Common myeloid progenitor, CD34-positive (primary cell): Measurements from ENCODE around the gene GLG1.
A peak's percentile ranks its signal among the peaks of the same experiment; 100 is the strongest.

Source experiments
- CTCF ChIA-PET: fragments of 350-600 bp; sonication (Branson Sonifier 250); formaldehyde crosslinking; loops from one replicate; lab custom pipeline; 2021; ENCODE audit warnings: antibody characterized with exemption; lab: Charles Lee
- POLR2A ChIA-PET: fragments of 350-600 bp; sonication (Branson Sonifier 250); formaldehyde crosslinking; loops from one replicate; lab custom pipeline; 2021; ENCODE audit warnings: antibody characterized with exemption; lab: Charles Lee
- DNase-seq, 3 donors: peaks; one replicate each; pipeline versions ENCODE4 v3.0.0 to v3.0.0-alpha.2; 2013
- H3K27ac ChIP-seq, 2 experiments: 1 replicate in 1 of 2; 2 replicates in 1 of 2; pipeline ENCODE4 v1.7.0; 2013; ENCODE audit warnings: inconsistent platforms in 2 of 2, low read length in 2 of 2, mild to moderate bottlenecking in 2 of 2, low read depth in 1 of 2, moderate library complexity in 1 of 2; ENCODE audit not compliant: severe bottlenecking in 2 of 2, insufficient read depth in 1 of 2, poor library complexity in 1 of 2
- H3K27me3 ChIP-seq, 5 experiments: replicated peaks in 2 of 5; 1 replicate in 3 of 5; 2 replicates in 2 of 5; pipeline versions ENCODE4 v1.6.1 to v1.7.0; 2013; ENCODE audit warnings: low read length in 4 of 5, mild to moderate bottlenecking in 2 of 5, moderate library complexity in 2 of 5, inconsistent platforms in 1 of 5; ENCODE audit not compliant: insufficient read depth in 5 of 5, control insufficient read depth in 4 of 5
- H3K36me3 ChIP-seq, 4 experiments: 1 replicate in 2 of 4; 2 replicates in 2 of 4; pipeline versions ENCODE4 v1.6.1 to v1.7.0; 2013; ENCODE audit warnings: low read length in 3 of 4, control low read depth in 1 of 4, mild to moderate bottlenecking in 1 of 4; ENCODE audit not compliant: control insufficient read depth in 4 of 4, insufficient read depth in 4 of 4
- H3K4me1 ChIP-seq, 4 experiments: 1 replicate in 3 of 4; 2 replicates in 1 of 4; pipeline versions ENCODE4 v1.6.1 to v1.7.1; 2013; ENCODE audit warnings: low read length in 3 of 4, mild to moderate bottlenecking in 3 of 4, control low read depth in 1 of 4, inconsistent platforms in 1 of 4, moderate library complexity in 1 of 4; ENCODE audit not compliant: control insufficient read depth in 4 of 4, insufficient read depth in 4 of 4; ENCODE audit errors: control extremely low read depth in 1 of 4
- H3K4me3 ChIP-seq, 7 experiments: 1 replicate in 4 of 7; 2 replicates in 3 of 7; pipeline versions ENCODE4 v1.5.1 to v1.7.0; 2013; ENCODE audit warnings: mild to moderate bottlenecking in 7 of 7, low read length in 6 of 7, moderate library complexity in 6 of 7, inconsistent platforms in 2 of 7, low read depth in 2 of 7, control low read depth in 1 of 7; ENCODE audit not compliant: insufficient read depth in 4 of 7, control insufficient read depth in 1 of 7; ENCODE audit errors: extremely low read depth in 1 of 7
- H3K9me3 ChIP-seq, 5 experiments: 1 replicate in 4 of 5; 2 replicates in 1 of 5; pipeline versions ENCODE4 v1.6.1 to v1.7.1; 2013; ENCODE audit warnings: low read length in 4 of 5, mild to moderate bottlenecking in 2 of 5, inconsistent platforms in 1 of 5, low read depth in 1 of 5, moderate library complexity in 1 of 5; ENCODE audit not compliant: control insufficient read depth in 4 of 5, insufficient read depth in 2 of 5; ENCODE audit errors: control extremely low read depth in 1 of 5
- WGBS: methylation state at CpG from one replicate; pipeline ENCODE4 v1.1.5; 2013; ENCODE audit not compliant: insufficient coverage; 5-methylcytosine and 5-hydroxymethylcytosine counted together

Gene GLG1

GRCh38 chr16:74605332-74605731 is 1.6 kb downstream of the GLG1 start:
- WGBS, result 92% methylated on average over 4 of the region's 6 CpGs
- no peak for DNase-seq
- ChIA-PET POLR2A (no interaction called here), CTCF (no interaction called here)
- no peaks in the 10 kb centered on the region for H3K9me3 ChIP-seq
- H3K36me3 ChIP-seq, result no peaks in the 10 kb centered on the region
- peaks cover 0 to 3% (median 0%) of the 10 kb centered on the region in 5 experiments for H3K27me3 ChIP-seq
- peaks cover 17 to 45% (median 28%) of the 10 kb centered on the region in 4 experiments for H3K4me1 ChIP-seq
- peak overlapping the region in 4 of 7 experiments; percentile 67 to 94 (median 89) for H3K4me3 ChIP-seq
- peak overlapping the region in 1 of 2 experiments; percentile 76 for H3K27ac ChIP-seq

- ChIA-PET CTCF (interaction anchor here (0.6 kb wide), 1 partner anchor 93 kb away, joined by 4 read pairs; no protein-coding TSS in a partner anchor), POLR2A (no interaction called here)
- no peak overlapping the region for H3K4me3 ChIP-seq
- H3K36me3 ChIP-seq, result no peaks in the 10 kb centered on the region
- H3K27me3 ChIP-seq, result peaks cover 0 to 3% (median 0%) of the 10 kb centered on the region in 5 experiments
- no peaks in the 10 kb centered on the region for H3K9me3 ChIP-seq
- H3K4me1 ChIP-seq, result peaks cover 17 to 40% (median 25%) of the 10 kb centered on the region in 4 experiments
- H3K27ac ChIP-seq, result no peak overlapping the region
- no peak for DNase-seq
- 100% methylated on average over 3 of the region's 4 CpGs for WGBS
Observed at GRCh38 chr16:74603848-74604247, 3.1 kb downstream of the GLG1 start.

- no peaks in the 10 kb centered on the region for H3K9me3 ChIP-seq
- no peaks in the 10 kb centered on the region for H3K36me3 ChIP-seq
- no peak overlapping the region for H3K4me3 ChIP-seq
- ChIA-PET CTCF (no interaction called here), POLR2A (interaction anchor here (0.7 kb wide), 1 partner anchor 28 kb away, joined by 3 read pairs; no protein-coding TSS in a partner anchor)
- H3K27ac ChIP-seq, result no peak overlapping the region
- peaks cover 4 to 26% (median 19%) of the 10 kb centered on the region in 4 experiments for H3K4me1 ChIP-seq
- DNase-seq, result peak in 2 of 3 donors; percentile 35 to 62
- H3K27me3 ChIP-seq, result no peaks in the 10 kb centered on the region
- 97% methylated on average over 3 of the region's 9 CpGs for WGBS
Observed at GRCh38 chr16:74601126-74601871, 5.6 kb downstream of the GLG1 start.

GRCh38 chr16:74596586-74596985 is 10.3 kb downstream of the GLG1 start:
- Histone ChIP-seq H3K27me3 (no peaks in the 10 kb centered on the region), H3K4me3 (no peak overlapping the region), H3K4me1 (peaks cover 0 to 9% (median 6%) of the 10 kb centered on the region in 4 experiments), H3K27ac (no peak overlapping the region), H3K36me3 (no peaks in the 10 kb centered on the region), H3K9me3 (no peaks in the 10 kb centered on the region)
- WGBS, result 100% methylated on average over 1 of the region's 2 CpGs
- POLR2A ChIA-PET, result no interaction called here
- DNase-seq, result no peak
- CTCF ChIA-PET, result no interaction called here

GRCh38 chr16:74592847-74593246 is 14.1 kb downstream of the GLG1 start:
- POLR2A ChIA-PET, result no interaction called here
- CTCF ChIA-PET, result interaction anchor here (0.8 to 1.7 kb wide), 4 partner anchors 9 to 19 kb away, joined by 3 read pairs; partner anchors contain the start of gene GLG1
- Histone ChIP-seq H3K27me3 (no peaks in the 10 kb centered on the region), H3K36me3 (no peaks in the 10 kb centered on the region), H3K9me3 (no peaks in the 10 kb centered on the region), H3K4me1 (peaks cover 0 to 5% (median 0%) of the 10 kb centered on the region in 4 experiments), H3K4me3 (no peak overlapping the region), H3K27ac (no peak overlapping the region)
- 100% methylated on average over 1 of the region's 3 CpGs for WGBS
- DNase-seq, result no peak

- 72% methylated on average over 3 of the region's 9 CpGs for WGBS
- Histone ChIP-seq H3K27ac (no peak overlapping the region), H3K4me1 (peaks cover 0 to 5% (median 0%) of the 10 kb centered on the region in 4 experiments), H3K36me3 (peaks cover 0 to under 1% (median 0%) of the 10 kb centered on the region in 4 experiments), H3K4me3 (no peak overlapping the region), H3K9me3 (no peaks in the 10 kb centered on the region), H3K27me3 (no peaks in the 10 kb centered on the region)
- no peak for DNase-seq
- ChIA-PET CTCF (interaction anchor here (0.8 to 1.7 kb wide), 3 partner anchors 9 to 18 kb away, joined by 3 read pairs; partner anchors contain the start of gene GLG1), POLR2A (no interaction called here)
Observed at GRCh38 chr16:74591876-74592650, 14.9 kb downstream of the GLG1 start.
